K562 (cell line): ENCODE data around the gene CCDC7. TPM values are rescaled to one million over a fixed set of nuclear protein-coding genes. Genes with fewer than 3 reads are reported as not detected.

Experiments
- ARNT ChIP-seq, 2 experiments: fragments of 450-650 bp; IDR thresholded peaks; 2 replicates each; pipeline ENCODE4 v1.6.1; 2016; ENCODE audit warnings: mild to moderate bottlenecking in 1 of 2
- CBX3 ChIP-seq, 2 experiments: IDR thresholded peaks; 1 replicate in 1 of 2; 2 replicates in 1 of 2; pipeline ENCODE4 v1.6.1; 2012; ENCODE audit warnings: inconsistent platforms in 2 of 2, low read length in 2 of 2, borderline replicate concordance in 1 of 2, control low read depth in 1 of 2
- CHD2 ChIP-seq: IDR thresholded peaks from 2 replicates; pipeline ENCODE4 v1.6.1; 2011; ENCODE audit warnings: low read depth, low read length
- CREB3 ChIP-seq: fragments of 450-650 bp; conservative IDR thresholded peaks from 2 replicates; pipeline ENCODE4 v1.6.1; 2016; ENCODE audit warnings: missing genetic modification characterization, low read depth, mild to moderate bottlenecking, missing compliant biosample characterization, moderate library complexity
- ELF2 ChIP-seq: fragments of 250-450 bp; sonication (Bioruptor Pico); IDR thresholded peaks from 2 replicates; pipeline ENCODE4 v1.5.0; 2021; ENCODE audit warnings: mild to moderate bottlenecking
- FOXJ3 ChIP-seq: sonication (generic); formaldehyde crosslinking; IDR thresholded peaks from 2 replicates; pipeline ENCODE4 v1.4.0; 2020; ENCODE audit warnings: mild to moderate bottlenecking, missing genetic modification reagents
- HBP1 ChIP-seq: fragments of 450-650 bp; formaldehyde crosslinking; IDR thresholded peaks from 2 replicates; pipeline ENCODE4 v1.4.0; 2022; ENCODE audit warnings: missing genetic modification characterization
- HDAC6 ChIP-seq: IDR thresholded peaks from 2 replicates; pipeline ENCODE4 v1.6.1; 2012; ENCODE audit warnings: low read depth, mild to moderate bottlenecking, control low read depth, inconsistent platforms, low read length, moderate library complexity
- HDAC8 ChIP-seq: fragments of 450-650 bp; IDR thresholded peaks from 2 replicates; pipeline ENCODE4 v1.6.1; 2016; ENCODE audit warnings: mild to moderate bottlenecking, missing genetic modification characterization, moderate library complexity, missing compliant biosample characterization
- HMG20B ChIP-seq: fragments of 250-450 bp; sonication (Bioruptor Pico); IDR thresholded peaks from 2 replicates; pipeline ENCODE4 v1.5.0; 2021; ENCODE audit warnings: mild to moderate bottlenecking
- IRF2 ChIP-seq: sonication (generic); formaldehyde crosslinking; IDR thresholded peaks from 2 replicates; pipeline ENCODE4 v1.8.1; 2022; ENCODE audit warnings: mild to moderate bottlenecking, missing genetic modification reagents
- NBN ChIP-seq: fragments of 450-650 bp; IDR thresholded peaks from 2 replicates; pipeline ENCODE4 v1.6.1; 2016; ENCODE audit warnings: low read depth, mild to moderate bottlenecking
- RFX5 ChIP-seq: IDR thresholded peaks from 2 replicates; pipeline ENCODE4 v1.6.1; 2011; ENCODE audit warnings: low read depth, mild to moderate bottlenecking, improper control_type of control experiment, low read length
- SMAD2 ChIP-seq: fragments of 150-350 bp; IDR thresholded peaks from 2 replicates; pipeline ENCODE4 v1.6.1; 2014; ENCODE audit warnings: low read depth, mild to moderate bottlenecking, low read length
- SUPT5H ChIP-seq: fragments of 450-650 bp; IDR thresholded peaks from 2 replicates; pipeline ENCODE4 v1.6.1; 2016
- ZNF398 ChIP-seq: fragments of 250-450 bp; sonication (Bioruptor Pico); IDR thresholded peaks from 2 replicates; pipeline ENCODE4 v1.8.0; 2021; ENCODE audit warnings: moderate library complexity, mild to moderate bottlenecking, inconsistent platforms
- ZNF592 ChIP-seq: fragments of 450-650 bp; IDR thresholded peaks from 2 replicates; pipeline ENCODE4 v1.6.1; 2017; ENCODE audit warnings: antibody characterized with exemption, mild to moderate bottlenecking
- ZSCAN32 ChIP-seq: fragments of 450-650 bp; formaldehyde crosslinking; IDR thresholded peaks from 2 replicates; pipeline ENCODE4 v1.4.0; 2020; ENCODE audit warnings: mild to moderate bottlenecking, moderate library complexity
- polyA plus RNA-seq, 8 experiments: library from polyadenylated mRNA; depleted of rRNA in 4 of 8; stranded (reverse) in 5 of 8; unstranded in 3 of 8; fragments of >200 nt; fragmentation: Nextera tagmentation in 2 of 8; fragmentation: Illumina TruSeq in 1 of 8; extraction: Ambion mirVana in 2 of 8; extraction: Trizol in 1 of 8; gene quantifications; 2 replicates each; pipeline versions ENCODE4 v1.2.1 to v1.2.3, GENCODE V29; 2011 to 2014; ENCODE audit warnings: inconsistent platforms in 1 of 8, missing spikeins in 1 of 8
- total RNA-seq, 7 experiments: library from RNA; depleted of rRNA in 6 of 7; stranded (reverse); fragments of >200 nt in 6 of 7; fragmentation: Illumina TruSeq in 2 of 7; extraction: Trizol in 2 of 7; gene quantifications; 2 replicates each; pipeline versions ENCODE4 v1.2.1 to v1.2.3, GENCODE V29; 2011 to 2021; ENCODE audit warnings: low replicate concordance in 1 of 7
- TF ChIP-seq, protein P1 (sequence below): fragments of 450-650 bp; formaldehyde crosslinking; IDR thresholded peaks from 2 replicates; pipeline ENCODE4 v1.4.0; 2020; ENCODE audit warnings: mild to moderate bottlenecking, moderate library complexity

The CCDC7 gene
- total and polyA plus RNA-seq, 9 of the 15 experiments (the other 6 are each of a cell fraction or from before 2014, with no cell fraction given), result 1.5 to 6.6 (median 2.7) TPM

DNA sequence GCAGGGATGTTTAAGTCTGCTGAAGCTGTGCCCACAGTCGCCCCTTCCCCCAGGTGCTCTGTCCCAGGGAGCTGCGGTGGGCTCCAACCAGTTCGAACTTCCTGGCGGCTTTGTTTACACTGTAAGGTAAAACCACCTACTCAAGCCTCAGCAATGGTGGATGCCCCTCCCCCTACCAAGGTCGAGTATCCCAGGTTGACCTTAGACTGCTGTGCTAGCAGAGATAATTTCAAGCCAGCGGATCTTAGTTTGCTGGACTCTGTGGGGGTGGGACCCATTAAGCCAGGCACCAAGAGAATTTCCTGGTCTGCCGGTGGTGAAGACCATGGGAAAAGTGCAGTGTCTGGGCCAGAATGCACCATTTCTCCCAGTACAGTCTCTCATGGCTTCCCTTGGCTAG, 56.0 kb downstream of the CCDC7 start (continued):
- TF ChIP-seq, protein P1, sequence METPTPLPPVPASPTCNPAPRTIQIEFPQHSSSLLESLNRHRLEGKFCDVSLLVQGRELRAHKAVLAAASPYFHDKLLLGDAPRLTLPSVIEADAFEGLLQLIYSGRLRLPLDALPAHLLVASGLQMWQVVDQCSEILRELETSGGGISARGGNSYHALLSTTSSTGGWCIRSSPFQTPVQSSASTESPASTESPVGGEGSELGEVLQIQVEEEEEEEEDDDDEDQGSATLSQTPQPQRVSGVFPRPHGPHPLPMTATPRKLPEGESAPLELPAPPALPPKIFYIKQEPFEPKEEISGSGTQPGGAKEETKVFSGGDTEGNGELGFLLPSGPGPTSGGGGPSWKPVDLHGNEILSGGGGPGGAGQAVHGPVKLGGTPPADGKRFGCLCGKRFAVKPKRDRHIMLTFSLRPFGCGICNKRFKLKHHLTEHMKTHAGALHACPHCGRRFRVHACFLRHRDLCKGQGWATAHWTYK (CRISPR knock-in tag), result no peak
- TF ChIP-seq NBN, result no peak
- no peak for TF ChIP-seq CREB3
- TF ChIP-seq SUPT5H, result no peak
- no peak for TF ChIP-seq HBP1 (CRISPR knock-in tag)
- no peak for TF ChIP-seq HMG20B (CRISPR knock-in tag)
- no peak for TF ChIP-seq CHD2
- TF ChIP-seq SMAD2, result no peak
- no peak for TF ChIP-seq HDAC6
- 0 out of 3 replicates have a peak, but pooled peaks of 1 of the 2 experiments have one; percentile 22 for TF ChIP-seq CBX3 (IDR thresholded peaks at IDR 0.05; ENCODE audit: borderline replicate concordance in 1 of 2, low read length in 2 of 2)
- TF ChIP-seq ZSCAN32 (CRISPR knock-in tag), result no peak
- no peak for TF ChIP-seq IRF2 (CRISPR knock-in tag)
- TF ChIP-seq RFX5, result no peak
- TF ChIP-seq FOXJ3, result no peak
- no peak for TF ChIP-seq HDAC8 (tag)
- TF ChIP-seq ELF2 (CRISPR knock-in tag), result no peak
- no peak for TF ChIP-seq ZNF398 (CRISPR knock-in tag)
- peak; percentile 59; the same call in 1 of the 2 replicates for TF ChIP-seq ZNF592
- TF ChIP-seq ARNT (IDR thresholded peaks at IDR 0.05), result no peak
